Stimulated activated naive B cell treated with anti-CD40 and anti-IgM and Interleukin-4, amounts not matched to agents 10 μg/mL and 1 μg/mL and 100 μg/mL, for 72 hours (primary cell): ENCODE results near the gene GRK4.
"Not testable (repeated sequence)": the region's sequence is repeated elsewhere in the genome, so short reads cannot be mapped to it uniquely, and the experiment has no call there.

Experiments used
- ATAC-seq, 2 donors: fragments of 150-1000 bp; cut with Tn5 transposase; replicated peaks; 2 replicates each; pipeline ENCODE4 v1.10.0; 2021; ENCODE audit warnings: moderate library complexity in 1 of 2
- DNase-seq: peaks from one replicate; pipeline ENCODE4 v3.0.0; 2021
- H3K27ac Mint-ChIP-seq: one replicate; pipeline ENCODE4 v1.8.0; 2022; ENCODE audit warnings: mild to moderate bottlenecking, mixed read lengths
- H3K27me3 Mint-ChIP-seq, 2 donors: one replicate each; pipeline ENCODE4 v1.8.0; 2022; ENCODE audit warnings: mixed read lengths in 2 of 2
- H3K36me3 Mint-ChIP-seq, 2 donors: one replicate each; pipeline ENCODE4 v1.8.0; 2022; ENCODE audit warnings: mixed read lengths in 2 of 2, mild to moderate bottlenecking in 1 of 2
- H3K4me1 Mint-ChIP-seq, 2 donors: one replicate each; pipeline ENCODE4 v1.8.0; 2022; ENCODE audit warnings: mixed read lengths in 2 of 2, mild to moderate bottlenecking in 1 of 2
- H3K4me3 Mint-ChIP-seq, 2 donors: one replicate each; pipeline ENCODE4 v1.8.0; 2022; ENCODE audit warnings: mild to moderate bottlenecking in 2 of 2, mixed read lengths in 2 of 2, moderate library complexity in 1 of 2
- H3K9me3 Mint-ChIP-seq, 2 donors: one replicate each; pipeline ENCODE4 v1.8.0; 2022; ENCODE audit warnings: mixed read lengths in 2 of 2, mild to moderate bottlenecking in 1 of 2

The GRK4 gene

GRCh38 chr4:3047464-3048286 is 84.3 kb downstream of the GRK4 start:
- peaks cover 36 to 60% of the 10 kb centered on the region in 2 donors for H3K4me1 Mint-ChIP-seq

GRCh38 chr4:3051141-3051897 is 87.9 kb downstream of the GRK4 start:
- H3K4me3 Mint-ChIP-seq, H3K9me3 Mint-ChIP-seq: not testable (repeated sequence)

More at GRCh38 chr4:3047464-3048286, 84.3 kb downstream of the GRK4 start:
- Mint-ChIP-seq H3K9me3 (peaks cover 0 to 6% of the 10 kb centered on the region in 2 donors), H3K36me3 (peaks cover 10 to 31% of the 10 kb centered on the region in 2 donors), H3K4me3 (peak overlapping the region; percentile 63 to 67), H3K27ac (peak overlapping the region; percentile 97), H3K27me3 (no peaks in the 10 kb centered on the region)
- DNase-seq (peak; percentile 96), ATAC-seq (peak; percentile 87)

GRCh38 chr4:3054169-3054759 is 90.9 kb downstream of the GRK4 start:
- H3K4me1 Mint-ChIP-seq = peaks cover 10 to 16% of the 10 kb centered on the region in 2 donors
- peaks cover 19 to 27% of the 10 kb centered on the region in 2 donors for H3K36me3 Mint-ChIP-seq
- no peak for DNase-seq
- peak overlapping the region; percentile 16 for H3K27ac Mint-ChIP-seq
- ATAC-seq = no peak
- H3K4me3 Mint-ChIP-seq = no peak overlapping the region
- H3K9me3 Mint-ChIP-seq = peaks cover 3 to 6% of the 10 kb centered on the region in 2 donors
- H3K27me3 Mint-ChIP-seq = no peaks in the 10 kb centered on the region

More at GRCh38 chr4:3051141-3051897, 87.9 kb downstream of the GRK4 start:
- ATAC-seq, H3K27ac Mint-ChIP-seq, H3K27me3 Mint-ChIP-seq, DNase-seq: not testable (repeated sequence)
- Mint-ChIP-seq H3K36me3 (peaks cover 18 to 23% of the 10 kb centered on the region in 2 donors), H3K4me1 (peaks cover 13 to 27% of the 10 kb centered on the region in 2 donors)

GRCh38 chr4:3059943-3060342 is 96.6 kb downstream of the GRK4 start:
- peaks cover 23 to 31% of the 10 kb centered on the region in 2 donors for H3K36me3 Mint-ChIP-seq
- no peaks in the 10 kb centered on the region for H3K27me3 Mint-ChIP-seq
- H3K27ac Mint-ChIP-seq = no peak overlapping the region
- no peak for ATAC-seq
- no peak for DNase-seq
- H3K4me1 Mint-ChIP-seq = peaks cover 15 to 21% of the 10 kb centered on the region in 2 donors
- H3K4me3 Mint-ChIP-seq = no peak overlapping the region
- H3K9me3 Mint-ChIP-seq = peaks cover 3 to 4% of the 10 kb centered on the region in 2 donors

- Mint-ChIP-seq H3K9me3 (no peaks in the 10 kb centered on the region), H3K27me3 (no peaks in the 10 kb centered on the region), H3K4me3 (no peak overlapping the region), H3K36me3 (peaks cover 23 to 30% of the 10 kb centered on the region in 2 donors), H3K4me1 (peaks cover 15 to 21% of the 10 kb centered on the region in 2 donors), H3K27ac (no peak overlapping the region)
- DNase-seq (no peak), ATAC-seq (no peak)
Observed at GRCh38 chr4:3060946-3061345, 97.6 kb downstream of the GRK4 start.

- ATAC-seq = no peak
- Mint-ChIP-seq H3K9me3 (peaks cover 0 to 2% of the 10 kb centered on the region in 2 donors), H3K4me3 (no peak overlapping the region), H3K27ac (no peak overlapping the region), H3K27me3 (no peaks in the 10 kb centered on the region), H3K4me1 (peaks cover 15 to 21% of the 10 kb centered on the region in 2 donors), H3K36me3 (peaks cover 19 to 31% of the 10 kb centered on the region in 2 donors)
- DNase-seq = no peak
Observed at GRCh38 chr4:3062471-3062870, 99.1 kb downstream of the GRK4 start.

- ATAC-seq (no peak), DNase-seq (no peak)
- no peak overlapping the region for H3K4me3 Mint-ChIP-seq
- H3K36me3 Mint-ChIP-seq = peaks cover 25 to 42% of the 10 kb centered on the region in 2 donors
- peaks cover 0 to 2% of the 10 kb centered on the region in 2 donors for H3K9me3 Mint-ChIP-seq
- H3K4me1 Mint-ChIP-seq = peaks cover 0 to 7% of the 10 kb centered on the region in 2 donors
- no peaks in the 10 kb centered on the region for H3K27me3 Mint-ChIP-seq
- H3K27ac Mint-ChIP-seq = no peak overlapping the region
Observed at GRCh38 chr4:3065551-3065950, 102.2 kb downstream of the GRK4 start.

GRCh38 chr4:3066836-3067400 is 103.5 kb downstream of the GRK4 start:
- no peak for ATAC-seq
- H3K4me1 Mint-ChIP-seq = peaks cover 0 to 3% of the 10 kb centered on the region in 2 donors
- H3K27ac Mint-ChIP-seq = no peak overlapping the region
- H3K36me3 Mint-ChIP-seq = peaks cover 22 to 42% of the 10 kb centered on the region in 2 donors
- no peak overlapping the region for H3K4me3 Mint-ChIP-seq
- H3K9me3 Mint-ChIP-seq = peaks cover 0 to 2% of the 10 kb centered on the region in 2 donors
- no peak for DNase-seq
- H3K27me3 Mint-ChIP-seq = no peaks in the 10 kb centered on the region

- H3K9me3 Mint-ChIP-seq = peaks cover 0 to 2% of the 10 kb centered on the region in 2 donors
- H3K4me1 Mint-ChIP-seq = peaks cover 0 to 5% of the 10 kb centered on the region in 2 donors
- H3K27ac Mint-ChIP-seq = no peak overlapping the region
- no peak overlapping the region for H3K4me3 Mint-ChIP-seq
- ATAC-seq (no peak), DNase-seq (no peak)
- H3K27me3 Mint-ChIP-seq = no peaks in the 10 kb centered on the region
- H3K36me3 Mint-ChIP-seq = peaks cover 26 to 44% of the 10 kb centered on the region in 2 donors
Observed at GRCh38 chr4:3067473-3068001, 104.2 kb downstream of the GRK4 start.

GRCh38 chr4:3069661-3070199 is 106.4 kb downstream of the GRK4 start:
- Mint-ChIP-seq H3K27ac (peak overlapping the region; percentile 53), H3K4me1 (peaks cover 0 to 4% of the 10 kb centered on the region in 2 donors), H3K27me3 (no peaks in the 10 kb centered on the region), H3K9me3 (peaks cover 0 to 2% of the 10 kb centered on the region in 2 donors), H3K4me3 (no peak overlapping the region), H3K36me3 (peaks cover 19 to 33% of the 10 kb centered on the region in 2 donors)
- DNase-seq (no peak), ATAC-seq (no peak)

GRCh38 chr4:3070709-3071500 is 107.5 kb downstream of the GRK4 start:
- DNase-seq (no peak), ATAC-seq (no peak)
- peaks cover 19 to 36% of the 10 kb centered on the region in 2 donors for H3K36me3 Mint-ChIP-seq
- no peak overlapping the region for H3K27ac Mint-ChIP-seq
- peaks cover 0 to 2% of the 10 kb centered on the region in 2 donors for H3K9me3 Mint-ChIP-seq
- peaks cover 7 to 8% of the 10 kb centered on the region in 2 donors for H3K4me1 Mint-ChIP-seq
- H3K4me3 Mint-ChIP-seq = no peak overlapping the region
- no peaks in the 10 kb centered on the region for H3K27me3 Mint-ChIP-seq

- no peak overlapping the region for H3K4me3 Mint-ChIP-seq
- DNase-seq (no peak), ATAC-seq (no peak)
- H3K9me3 Mint-ChIP-seq = no peaks in the 10 kb centered on the region
- no peaks in the 10 kb centered on the region for H3K27me3 Mint-ChIP-seq
- H3K4me1 Mint-ChIP-seq = peaks cover 10 to 12% of the 10 kb centered on the region in 2 donors
- peak overlapping the region; percentile 43 for H3K27ac Mint-ChIP-seq
- H3K36me3 Mint-ChIP-seq = peaks cover 20 to 33% of the 10 kb centered on the region in 2 donors
Observed at GRCh38 chr4:3071811-3072210, 108.4 kb downstream of the GRK4 start.
